ENCODE measurements around the gene TPP2.

TPP2 gene

DNA sequence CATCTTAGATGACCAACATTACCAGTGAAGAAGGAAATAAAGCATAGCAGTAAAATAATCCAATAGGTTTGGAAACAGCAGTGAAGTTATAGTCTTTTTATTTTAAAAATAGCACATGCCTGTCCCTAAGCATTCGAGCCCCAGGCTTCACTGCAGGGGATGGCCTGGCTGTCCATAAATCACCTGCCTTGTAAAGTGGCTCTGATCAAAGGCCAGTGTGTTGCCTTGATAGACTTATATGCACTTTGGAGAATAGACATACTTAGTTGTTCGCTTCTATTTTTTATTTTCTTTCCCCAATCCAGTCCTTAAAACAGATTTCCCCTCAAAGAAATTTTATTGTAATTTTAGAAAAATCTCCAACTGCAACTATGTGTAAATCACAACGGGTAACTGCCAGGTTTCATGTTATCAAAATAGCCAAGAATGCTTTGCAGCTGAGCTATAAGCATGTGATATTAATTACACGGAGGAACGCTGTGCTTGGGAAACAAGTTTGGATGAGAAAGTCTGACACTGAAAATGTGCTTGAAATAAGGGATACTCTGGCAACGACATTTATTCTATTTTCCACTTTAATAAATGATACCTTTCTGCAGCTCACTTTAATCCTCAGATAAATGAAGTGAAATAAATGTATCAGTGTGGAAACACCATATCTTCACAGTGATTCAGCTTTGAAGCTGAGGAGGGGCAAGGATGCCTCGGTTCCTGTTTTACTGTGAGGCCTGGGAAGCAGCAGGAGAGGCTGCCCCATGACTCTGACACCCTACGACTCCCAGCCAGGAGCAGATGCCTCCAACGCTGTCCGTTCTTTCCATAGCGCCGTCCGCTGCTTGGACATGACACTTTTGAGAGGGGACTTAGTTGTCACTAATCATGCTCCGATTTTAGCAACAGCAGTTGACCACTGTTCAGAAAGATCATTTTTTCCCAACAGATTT, 103.6 kb downstream of the TPP2 start:
- Histone ChIP-seq H3K4me1 (ENCODE audit: low read length) (no peaks in the 10 kb centered on the region), H3K9me2 (replicated peaks; ENCODE audit: insufficient read depth, low read length) (no peaks in the 10 kb centered on the region), H3K27me3 (replicated peaks; ENCODE audit: insufficient read depth, low read length) (no peaks in the 10 kb centered on the region), H3F3A (ENCODE audit: insufficient read depth, low read length) (no peaks in the 10 kb centered on the region), H3K9ac (ENCODE audit: low read length) (no peak overlapping the region), H3K4me3 (ENCODE audit: low read length) (no peak overlapping the region), H3K36me3 (replicated peaks; ENCODE audit: insufficient read depth, low read length) (no peaks in the 10 kb centered on the region), H3K4me2 (ENCODE audit: low read depth, low read length) (no peak overlapping the region), H2AFZ (ENCODE audit: low read length) (no peak overlapping the region), H4K20me1 (ENCODE audit: insufficient read depth, low read length) (no peaks in the 10 kb centered on the region), H3K9me3 (replicated peaks; ENCODE audit: insufficient read depth, low read length) (no peaks in the 10 kb centered on the region), H3K27ac (ENCODE audit: low read length) (no peak overlapping the region), H3K79me2 (ENCODE audit: low read length) (no peaks in the 10 kb centered on the region)
- TF ChIP-seq EZH2phosphoT487 (IDR thresholded peaks at IDR 0.05; ENCODE audit: low read length) (no peak), EZH2 (optimal IDR thresholded peaks at IDR 0.05; ENCODE audit: low read depth, low read length) (no peak)
- TF ChIP-seq, protein P1, sequence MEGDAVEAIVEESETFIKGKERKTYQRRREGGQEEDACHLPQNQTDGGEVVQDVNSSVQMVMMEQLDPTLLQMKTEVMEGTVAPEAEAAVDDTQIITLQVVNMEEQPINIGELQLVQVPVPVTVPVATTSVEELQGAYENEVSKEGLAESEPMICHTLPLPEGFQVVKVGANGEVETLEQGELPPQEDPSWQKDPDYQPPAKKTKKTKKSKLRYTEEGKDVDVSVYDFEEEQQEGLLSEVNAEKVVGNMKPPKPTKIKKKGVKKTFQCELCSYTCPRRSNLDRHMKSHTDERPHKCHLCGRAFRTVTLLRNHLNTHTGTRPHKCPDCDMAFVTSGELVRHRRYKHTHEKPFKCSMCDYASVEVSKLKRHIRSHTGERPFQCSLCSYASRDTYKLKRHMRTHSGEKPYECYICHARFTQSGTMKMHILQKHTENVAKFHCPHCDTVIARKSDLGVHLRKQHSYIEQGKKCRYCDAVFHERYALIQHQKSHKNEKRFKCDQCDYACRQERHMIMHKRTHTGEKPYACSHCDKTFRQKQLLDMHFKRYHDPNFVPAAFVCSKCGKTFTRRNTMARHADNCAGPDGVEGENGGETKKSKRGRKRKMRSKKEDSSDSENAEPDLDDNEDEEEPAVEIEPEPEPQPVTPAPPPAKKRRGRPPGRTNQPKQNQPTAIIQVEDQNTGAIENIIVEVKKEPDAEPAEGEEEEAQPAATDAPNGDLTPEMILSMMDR (IDR thresholded peaks at IDR 0.05; ENCODE audit: low read length) = no peak
- DNase-seq = no peak

DNA sequence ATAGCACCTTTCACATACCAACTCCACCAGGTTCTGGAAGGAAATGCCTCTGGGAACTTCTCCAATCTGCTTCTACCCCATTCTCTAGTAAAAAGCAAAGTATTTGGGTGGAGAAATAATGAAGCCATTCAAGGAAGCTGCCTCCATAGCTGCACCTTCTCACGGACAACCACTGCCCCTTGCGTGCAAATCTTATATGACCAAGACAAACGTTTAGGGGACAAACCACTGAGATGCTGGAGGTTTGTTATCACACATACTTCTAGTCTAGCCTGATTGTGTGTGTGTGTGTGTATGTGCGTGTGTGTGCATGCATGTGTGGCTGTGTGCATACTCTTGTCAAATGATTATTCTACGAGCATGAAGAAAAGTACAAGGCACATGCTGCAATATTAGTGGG, 104.5 kb downstream of the TPP2 start:
- Histone ChIP-seq H3K36me3 (replicated peaks; ENCODE audit: insufficient read depth, low read length) (no peaks in the 10 kb centered on the region), H3K4me2 (ENCODE audit: low read depth, low read length) (no peak overlapping the region)

DNA sequence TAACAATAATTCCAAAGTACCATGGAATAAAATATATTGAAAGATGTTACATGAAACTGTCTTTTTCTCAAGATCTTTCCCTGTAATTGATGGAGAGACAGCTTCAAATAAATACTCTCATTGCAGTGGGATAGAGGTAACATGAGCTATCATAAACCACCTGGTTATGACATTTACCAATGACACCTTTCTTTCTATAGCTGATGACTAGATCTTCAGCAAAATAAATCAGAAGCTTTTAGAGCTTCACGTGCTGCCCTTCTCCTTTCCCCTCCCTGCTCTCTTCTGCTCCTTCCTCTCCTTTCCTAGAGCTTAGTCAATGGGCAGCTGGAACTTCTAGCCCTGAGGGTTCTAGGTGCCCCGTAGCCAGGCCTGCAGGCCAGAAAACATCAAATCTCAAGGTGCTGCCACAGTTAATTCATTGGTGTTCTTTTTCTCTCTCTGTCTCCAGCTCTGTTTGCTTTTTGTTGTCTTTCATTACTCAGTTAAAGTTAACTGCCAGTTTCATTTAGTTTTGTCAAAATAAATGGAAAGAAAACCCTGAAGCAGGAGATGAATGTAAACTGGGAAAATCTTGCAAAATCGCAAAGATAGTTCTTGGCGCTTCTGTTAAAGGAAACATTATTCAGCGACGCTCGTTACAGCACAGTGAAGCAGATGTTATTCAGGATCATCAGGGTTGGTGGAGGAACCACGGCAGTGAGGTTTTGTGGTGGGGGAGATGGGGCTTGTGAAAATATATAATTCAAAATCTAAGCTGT, 106.4 kb downstream of the TPP2 start:
- Histone ChIP-seq H2AFZ (ENCODE audit: low read length) (no peak overlapping the region), H3K4me3 (ENCODE audit: low read length) (no peak overlapping the region), H3K27ac (ENCODE audit: low read length) (no peak overlapping the region), H3F3A (ENCODE audit: insufficient read depth, low read length) (no peaks in the 10 kb centered on the region), H3K79me2 (ENCODE audit: low read length) (no peaks in the 10 kb centered on the region), H3K9me2 (replicated peaks; ENCODE audit: insufficient read depth, low read length) (no peaks in the 10 kb centered on the region), H3K4me1 (ENCODE audit: low read length) (no peaks in the 10 kb centered on the region), H3K36me3 (replicated peaks; ENCODE audit: insufficient read depth, low read length) (no peaks in the 10 kb centered on the region), H3K4me2 (ENCODE audit: low read depth, low read length) (no peak overlapping the region), H4K20me1 (ENCODE audit: insufficient read depth, low read length) (no peaks in the 10 kb centered on the region), H3K27me3 (replicated peaks; ENCODE audit: insufficient read depth, low read length) (no peaks in the 10 kb centered on the region), H3K9ac (ENCODE audit: low read length) (no peak overlapping the region), H3K9me3 (replicated peaks; ENCODE audit: insufficient read depth, low read length) (no peaks in the 10 kb centered on the region)
- TF ChIP-seq EZH2phosphoT487 (IDR thresholded peaks at IDR 0.05; ENCODE audit: low read length) (no peak), EZH2 (optimal IDR thresholded peaks at IDR 0.05; ENCODE audit: low read depth, low read length) (no peak)
- TF ChIP-seq, protein P1 (IDR thresholded peaks at IDR 0.05; ENCODE audit: low read length) = no peak
- no peak for DNase-seq

More for the DNA sequence above, 104.5 kb downstream of the TPP2 start:
- no peaks in the 10 kb centered on the region for H3K9me2 ChIP-seq (replicated peaks; ENCODE audit: insufficient read depth, low read length)
- no peak overlapping the region for H2AFZ ChIP-seq (ENCODE audit: low read length)
- H3K9me3 ChIP-seq (replicated peaks; ENCODE audit: insufficient read depth, low read length) = no peaks in the 10 kb centered on the region
- H3F3A ChIP-seq (ENCODE audit: insufficient read depth, low read length) = no peaks in the 10 kb centered on the region
- no peaks in the 10 kb centered on the region for H4K20me1 ChIP-seq (ENCODE audit: insufficient read depth, low read length)
- no peak for DNase-seq
- no peaks in the 10 kb centered on the region for H3K27me3 ChIP-seq (replicated peaks; ENCODE audit: insufficient read depth, low read length)
- TF ChIP-seq EZH2phosphoT487 (IDR thresholded peaks at IDR 0.05; ENCODE audit: low read length) (no peak), EZH2 (optimal IDR thresholded peaks at IDR 0.05; ENCODE audit: low read depth, low read length) (no peak)
- TF ChIP-seq, protein P1 (IDR thresholded peaks at IDR 0.05; ENCODE audit: low read length) = no peak
- H3K79me2 ChIP-seq (ENCODE audit: low read length) = no peaks in the 10 kb centered on the region
- no peaks in the 10 kb centered on the region for H3K4me1 ChIP-seq (ENCODE audit: low read length)
- H3K9ac ChIP-seq (ENCODE audit: low read length) = no peak overlapping the region
- H3K4me3 ChIP-seq (ENCODE audit: low read length) = no peak overlapping the region
- H3K27ac ChIP-seq (ENCODE audit: low read length) = no peak overlapping the region
